Mucosa of gallbladder (tissue), 1 donor: ENCODE results near the gene RPTOR. TPM values are rescaled to one million over a fixed set of nuclear protein-coding genes. Genes with fewer than 3 reads are reported as not detected.
"Not testable (repeated sequence)": the region's sequence is repeated elsewhere in the genome, so short reads cannot be mapped to it uniquely, and the experiment has no call there.

Experiments
- DNase-seq: peaks from one replicate; pipeline ENCODE4 v3.0.0-alpha.2; 2020; ENCODE audit warnings: low spot score
- total RNA-seq: library from RNA; stranded (reverse); gene quantifications from one replicate; pipeline ENCODE4 v1.2.1, GENCODE V29; 2021
- donor health status: DM: no; HTN: no; CAD: no.

Gene RPTOR
- total RNA-seq, 1 donor from 2014 or later: 37.5 TPM

GRCh38 chr17:80795754-80796153 lies 251.1 kb downstream of the RPTOR start:
- DNase-seq: no peak

- no peak for DNase-seq
Measured at GRCh38 chr17:80796430-80796861, 251.8 kb downstream of the RPTOR start.

- DNase-seq: not testable (repeated sequence)
Measured at GRCh38 chr17:80797222-80797621, 252.6 kb downstream of the RPTOR start.

GRCh38 chr17:80797741-80798594 lies 253.3 kb downstream of the RPTOR start:
- DNase-seq: no peak

GRCh38 chr17:80798595-80799537 lies 254.2 kb downstream of the RPTOR start:
- DNase-seq: no peak

- no peak for DNase-seq
Measured at GRCh38 chr17:80799538-80800480, 255.2 kb downstream of the RPTOR start.

GRCh38 chr17:80800481-80801391 lies 256.1 kb downstream of the RPTOR start:
- no peak for DNase-seq

- DNase-seq: no peak
Measured at GRCh38 chr17:80802626-80803450, 258.2 kb downstream of the RPTOR start.

GRCh38 chr17:80803451-80804428 lies 259.1 kb downstream of the RPTOR start:
- no peak for DNase-seq

- no peak for DNase-seq
Measured at GRCh38 chr17:80804466-80804865, 259.8 kb downstream of the RPTOR start.

- DNase-seq: no peak
Measured at GRCh38 chr17:80805032-80805751, 260.6 kb downstream of the RPTOR start.

GRCh38 chr17:80807014-80807413 lies 262.4 kb downstream of the RPTOR start:
- DNase-seq: no peak

GRCh38 chr17:80807882-80808281 lies 263.2 kb downstream of the RPTOR start:
- DNase-seq: no peak

GRCh38 chr17:80811181-80812105 lies 266.8 kb downstream of the RPTOR start:
- DNase-seq: no peak

GRCh38 chr17:80812362-80813088 lies 267.9 kb downstream of the RPTOR start:
- DNase-seq: no peak

GRCh38 chr17:80813318-80813717 lies 268.7 kb downstream of the RPTOR start:
- no peak for DNase-seq
